OCI-LY7 (cell line): ENCODE results near the gene CEP162.

Experiments used
- CTCF ChIP-seq: fragments of 200-600 bp; sonication (generic); conservative IDR thresholded peaks from 2 replicates; pipeline ENCODE4 v1.5.1; 2014; ENCODE audit warnings: mild to moderate bottlenecking, antibody characterized with exemption, low read length, moderate library complexity, mixed read lengths
- EZH2phosphoT487 ChIP-seq: fragments of 200-600 bp; sonication (generic); IDR thresholded peaks from 2 replicates; pipeline ENCODE4 v1.6.1; 2018; ENCODE audit warnings: low read depth, borderline replicate concordance, mild to moderate bottlenecking, mixed run types, antibody characterized with exemption, low read length, moderate library complexity, mixed read lengths

- TF ChIP-seq CTCF (no peak), EZH2phosphoT487 (no peak)
These were observed 42.7 kb upstream of the CEP162 start for GRCh38 chr6:84269947-84270733.
